ENCODE data around the gene ACAT1.
"Not testable (repeated sequence)": the region's sequence is repeated elsewhere in the genome, so short reads cannot be mapped to it uniquely, and the experiment has no call there.

The ACAT1 gene

GRCh38 chr11:108148556-108148955 is 27.2 kb downstream of the ACAT1 start:
- DNase-seq, result no peak

- DNase-seq, result no peak
Measured at GRCh38 chr11:108154591-108154990, 33.2 kb downstream of the ACAT1 start.

- DNase-seq, result no peak
Measured at GRCh38 chr11:108160970-108161566, 39.7 kb downstream of the ACAT1 start.

GRCh38 chr11:108162878-108163277 is 41.5 kb downstream of the ACAT1 start:
- DNase-seq, result not testable (repeated sequence)

GRCh38 chr11:108167624-108168023 is 46.3 kb downstream of the ACAT1 start:
- DNase-seq, result no peak

- no peak for DNase-seq
Measured at GRCh38 chr11:108170184-108170583, 48.8 kb downstream of the ACAT1 start.

- DNase-seq, result no peak
Measured at GRCh38 chr11:108177570-108177969, 56.2 kb downstream of the ACAT1 start.

GRCh38 chr11:108193725-108194124 is 72.4 kb downstream of the ACAT1 start:
- DNase-seq, result no peak

- no peak for DNase-seq
Measured at GRCh38 chr11:108196901-108197300, 75.5 kb downstream of the ACAT1 start.
